ENCODE measurements around the gene CLIC5. TPM values are rescaled to one million over a fixed set of nuclear protein-coding genes. Genes with fewer than 3 reads are reported as not detected.
"Not testable (repeated sequence)": the region's sequence is repeated elsewhere in the genome, so short reads cannot be mapped to it uniquely, and the experiment has no call there.

CLIC5 gene
- polyA plus RNA-seq, 3 donors, result 0.78 to 12.7 (median 11.0) TPM

GRCh38 chr6:45951321-45952167 is 64.1 kb downstream of the CLIC5 start:
- WGBS, 3 donors, result 48 to 59% (median 58%) methylated on average over 11 of the region's 11 CpGs
- no peak overlapping the region for H3K27ac ChIP-seq (ENCODE audit: low read depth, low read length)

DNA sequence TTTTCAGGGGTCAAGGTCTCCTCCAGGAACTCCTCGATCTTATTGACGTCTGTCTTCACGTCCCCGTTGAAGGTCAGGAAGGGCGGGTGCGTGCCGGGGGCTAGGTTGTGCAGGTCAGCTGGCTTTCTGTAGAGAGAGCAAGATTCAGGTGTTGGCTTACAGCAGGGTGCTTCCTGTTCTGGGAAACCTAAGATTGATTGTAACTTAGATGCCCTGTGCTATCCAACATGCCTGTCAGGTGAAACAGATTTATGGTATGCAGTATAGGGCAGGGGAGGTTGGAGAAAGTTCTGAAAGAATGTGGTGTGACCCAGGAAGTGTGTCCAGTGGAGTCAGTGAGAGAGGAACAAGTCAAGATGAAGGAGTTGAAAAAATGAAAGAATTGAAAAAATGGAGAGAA is 66.4 kb downstream of the CLIC5 start:
- H3K27ac ChIP-seq (ENCODE audit: low read depth, low read length), result no peak overlapping the region
- WGBS, 3 donors, result 38 to 86% (median 79%) methylated on average over 7 of the region's 7 CpGs

DNA sequence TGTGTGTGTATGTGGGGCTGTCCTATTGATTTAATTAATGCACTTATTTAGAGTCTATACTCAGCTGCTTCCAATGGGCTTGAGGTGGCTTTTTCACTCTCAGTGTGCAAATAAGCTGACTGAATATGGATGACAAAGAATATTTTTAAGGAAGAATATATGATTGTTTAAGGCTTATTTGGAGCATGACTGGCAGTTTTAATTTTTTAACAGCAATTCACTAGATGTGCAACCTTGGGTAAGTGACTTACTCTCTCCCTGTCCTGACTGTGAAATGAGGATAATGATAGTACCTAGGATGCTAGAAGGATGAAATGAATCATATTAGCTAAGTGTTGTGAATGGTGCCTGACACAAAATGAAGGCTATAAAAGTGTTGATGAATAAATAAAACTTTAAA is 67.9 kb downstream of the CLIC5 start:
- no peak overlapping the region for H3K27ac ChIP-seq (ENCODE audit: low read depth, low read length)

GRCh38 chr6:45946887-45947286 is 68.8 kb downstream of the CLIC5 start:
- H3K27ac ChIP-seq (ENCODE audit: low read depth, low read length), result no peak overlapping the region
- 88 to 92% (median 92%) methylated on average over 6 of the region's 6 CpGs for WGBS, 3 donors

DNA sequence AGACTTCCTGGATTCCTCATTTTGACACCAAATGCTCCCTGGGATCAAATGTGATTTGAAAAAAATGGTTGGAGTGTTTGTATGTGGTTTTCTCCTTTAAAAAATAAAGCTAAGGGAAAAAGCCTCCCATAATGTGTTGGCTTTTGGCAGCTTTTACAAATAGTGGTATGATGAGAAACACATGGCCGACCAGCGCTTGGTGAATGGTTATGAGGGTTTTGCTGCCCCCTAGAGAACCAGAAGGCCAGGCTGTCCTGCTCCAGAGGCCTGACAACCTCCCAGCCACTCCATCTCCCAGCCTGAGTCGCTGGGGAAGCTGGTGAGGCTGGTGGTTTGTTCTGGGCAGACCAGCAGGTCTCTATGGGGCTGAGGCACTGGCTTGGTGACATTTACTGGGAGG is 69.3 kb downstream of the CLIC5 start:
- 56 to 71% (median 62%) methylated on average over 3 of the region's 3 CpGs for WGBS, 3 donors

DNA sequence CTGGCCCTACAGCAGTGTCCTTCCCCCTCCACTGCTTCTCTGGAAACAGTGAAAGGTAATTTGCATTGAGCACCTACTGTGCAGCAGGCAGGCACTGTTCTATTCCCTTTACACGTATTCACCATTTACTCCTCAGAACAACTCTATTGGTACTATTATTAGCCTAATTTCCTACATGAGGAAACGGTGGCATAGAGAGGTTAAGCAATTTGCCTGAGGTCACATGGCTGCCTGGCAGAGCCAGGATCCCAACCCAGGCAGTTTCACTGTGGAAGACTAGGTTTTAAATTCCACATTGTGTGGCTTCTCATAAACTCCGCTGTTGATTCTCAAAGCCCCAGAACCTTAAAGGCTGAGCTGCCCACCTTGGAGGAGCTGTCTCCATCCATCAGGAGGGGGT is 72.7 kb downstream of the CLIC5 start:
- H3K27ac ChIP-seq (ENCODE audit: low read depth, low read length), result no peak overlapping the region
- 62 to 79% (median 62%) methylated on average over 3 of the region's 3 CpGs for WGBS, 3 donors

More for the DNA sequence above, 69.3 kb downstream of the CLIC5 start:
- no peak overlapping the region for H3K27ac ChIP-seq (ENCODE audit: low read depth, low read length)

GRCh38 chr6:45933855-45934254 is 81.8 kb downstream of the CLIC5 start:
- 76 to 79% (median 79%) methylated on average over 7 of the region's 7 CpGs for WGBS, 3 donors
- H3K27ac ChIP-seq (ENCODE audit: low read depth, low read length), result no peak overlapping the region

DNA sequence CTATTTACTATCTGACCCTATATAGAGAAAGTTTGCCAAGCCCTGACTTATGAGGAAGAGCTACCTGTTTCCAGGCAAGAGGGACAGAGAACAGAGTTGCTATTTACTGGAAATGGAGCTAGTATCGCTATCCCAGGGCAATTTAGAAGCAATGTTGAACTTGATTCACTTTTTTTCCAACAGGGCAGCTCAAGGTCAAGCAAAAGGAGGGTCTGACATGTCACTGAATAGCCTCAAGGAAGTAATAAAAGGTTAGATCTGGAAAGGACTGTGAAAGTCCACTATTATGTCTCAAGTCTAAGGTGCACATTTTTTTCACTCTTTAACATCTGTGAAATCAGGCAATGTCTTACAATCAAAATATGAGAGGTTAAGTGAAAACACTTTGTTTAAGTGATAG is 84.4 kb downstream of the CLIC5 start:
- 73 to 86% (median 79%) methylated on average over 1 of the region's 1 CpG for WGBS, 3 donors
- no peak overlapping the region for H3K27ac ChIP-seq (ENCODE audit: low read depth, low read length)

DNA sequence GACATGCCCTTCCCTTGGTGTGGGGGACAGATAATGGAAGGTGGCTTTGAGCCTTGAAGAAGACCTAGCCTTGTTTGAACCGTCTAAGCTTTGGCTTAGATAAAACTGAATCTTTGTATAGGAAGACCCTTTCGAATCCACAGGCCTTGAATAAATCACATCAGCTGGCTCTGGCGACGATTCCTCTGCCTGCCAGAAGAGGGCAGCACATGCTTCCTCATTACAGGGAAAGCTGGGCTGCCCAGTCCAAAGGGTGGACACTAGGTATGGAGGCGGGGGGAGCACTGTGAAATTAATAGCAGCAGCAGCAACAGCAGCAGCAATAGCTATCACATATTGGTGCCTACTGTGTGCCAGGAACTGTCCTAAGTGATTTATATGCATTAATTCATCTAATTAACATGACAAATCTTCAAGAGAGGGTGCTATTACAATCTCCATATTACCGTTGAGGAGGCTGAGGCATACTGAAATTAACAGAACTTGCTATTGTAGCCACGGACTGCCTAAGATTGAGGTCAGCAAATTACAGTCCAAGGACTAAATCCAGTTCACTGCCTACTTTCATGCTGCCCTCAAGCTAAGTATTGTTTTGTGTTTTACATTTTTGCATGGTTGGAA is 85.1 kb downstream of the CLIC5 start:
- H3K27ac ChIP-seq (ENCODE audit: low read depth, low read length), result no peak overlapping the region
- 12 to 22% (median 18%) methylated on average over 7 of the region's 7 CpGs for WGBS, 3 donors

DNA sequence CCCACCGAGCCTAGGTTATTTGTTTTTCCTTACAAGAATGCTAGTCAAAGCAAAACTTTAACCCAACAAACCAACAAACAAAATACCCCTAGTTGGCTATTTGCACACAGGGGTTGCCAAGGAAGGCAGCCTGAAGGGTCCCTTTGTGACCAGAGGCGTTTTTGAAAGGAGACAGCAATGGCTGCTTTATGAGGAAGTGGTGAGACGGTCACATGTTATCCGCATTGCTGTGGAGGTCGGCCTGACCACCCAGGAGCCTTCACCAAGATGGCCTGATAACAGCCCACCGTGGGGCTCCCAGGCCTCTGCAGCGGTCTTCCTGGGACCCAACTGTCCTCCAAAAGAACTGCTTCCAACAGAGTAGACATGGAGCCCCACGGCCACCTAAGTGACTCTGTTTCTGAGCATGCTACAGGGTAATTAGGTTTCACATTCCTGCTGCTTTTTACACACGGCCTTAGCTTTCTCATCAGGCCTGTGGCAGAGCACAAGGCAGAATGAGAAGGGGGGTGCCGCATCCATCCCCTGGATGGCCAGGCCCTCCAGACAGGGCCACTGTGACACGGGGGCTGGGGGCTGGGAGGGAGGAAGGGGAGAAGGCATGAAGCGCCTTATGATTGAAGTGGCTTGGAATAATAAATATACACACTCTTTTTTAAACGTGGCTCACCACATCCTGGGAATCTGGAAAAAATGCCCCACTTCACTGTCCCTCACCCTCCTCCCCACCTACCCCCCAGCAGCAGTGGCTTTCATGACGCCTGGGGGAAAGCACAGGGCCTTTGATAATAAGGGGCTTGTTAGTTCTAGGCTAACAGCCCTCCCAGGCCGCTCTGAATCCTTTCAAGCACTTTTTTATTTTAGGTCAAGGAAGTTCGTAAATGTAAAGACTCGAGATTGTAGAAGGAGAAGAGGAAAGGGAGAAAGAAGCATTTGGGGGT is 86.0 kb downstream of the CLIC5 start:
- 60 to 72% (median 65%) methylated on average over 17 of the region's 17 CpGs for WGBS, 3 donors

DNA sequence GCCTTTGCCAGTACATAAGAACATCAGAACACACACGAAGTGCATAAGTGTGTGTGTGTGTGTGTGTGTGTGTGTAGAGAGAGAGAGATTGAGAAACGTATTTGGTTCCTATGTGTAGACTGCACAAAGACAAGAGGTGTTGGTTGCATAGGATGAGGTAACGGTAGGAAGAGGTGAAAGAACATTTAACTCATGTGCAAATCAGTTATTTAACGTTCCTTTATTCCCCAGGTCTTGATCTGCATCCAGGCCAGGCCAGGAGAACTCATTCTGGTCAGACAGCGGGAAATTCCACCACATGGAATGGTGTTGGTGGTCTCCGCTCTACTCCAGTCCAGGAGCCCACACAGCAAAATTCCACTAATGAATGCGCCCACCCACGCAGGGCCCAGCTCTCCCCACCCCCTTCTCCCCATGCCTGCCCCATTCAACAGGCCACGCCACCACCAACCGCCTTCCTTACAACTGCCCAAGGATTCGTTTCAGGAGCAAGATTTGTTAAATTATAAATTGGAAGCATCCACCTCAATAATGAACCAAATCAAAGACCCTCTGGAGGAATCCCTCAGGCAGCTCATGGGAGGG is 86.8 kb downstream of the CLIC5 start:
- WGBS, 3 donors, result 81 to 93% (median 88%) methylated on average over 11 of the region's 11 CpGs
- no peak overlapping the region for H3K27ac ChIP-seq (ENCODE audit: low read depth, low read length)

More for the DNA sequence above, 86.0 kb downstream of the CLIC5 start:
- no peak overlapping the region for H3K27ac ChIP-seq (ENCODE audit: low read depth, low read length)

GRCh38 chr6:45927421-45928320 is 88.0 kb downstream of the CLIC5 start:
- WGBS, 3 donors, result 64 to 76% (median 70%) methylated on average over 9 of the region's 9 CpGs
- H3K27ac ChIP-seq (ENCODE audit: low read depth, low read length), result no peak overlapping the region

DNA sequence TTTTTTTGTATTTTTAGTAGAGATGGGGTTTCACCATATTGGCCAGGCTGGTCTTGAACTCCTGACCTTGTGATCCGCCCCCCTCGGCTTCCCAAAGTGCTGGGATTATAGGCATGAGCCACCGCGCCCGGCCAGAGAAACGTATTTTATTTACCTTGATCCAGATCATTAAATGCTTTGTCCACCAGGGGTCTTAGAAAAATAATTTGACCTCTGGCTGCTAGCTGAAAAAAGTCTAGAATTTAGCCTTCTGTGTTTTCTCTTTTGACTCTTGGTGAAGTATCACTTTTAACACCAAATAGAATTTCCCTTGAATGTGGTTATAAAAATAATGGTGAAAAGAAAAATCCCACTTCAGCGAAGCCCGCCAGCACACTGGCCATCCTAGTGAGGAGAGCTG is 89.2 kb downstream of the CLIC5 start:
- WGBS, 3 donors, result 85 to 95% (median 91%) methylated on average over 8 of the region's 8 CpGs
- H3K27ac ChIP-seq (ENCODE audit: low read depth, low read length), result not testable (repeated sequence)

DNA sequence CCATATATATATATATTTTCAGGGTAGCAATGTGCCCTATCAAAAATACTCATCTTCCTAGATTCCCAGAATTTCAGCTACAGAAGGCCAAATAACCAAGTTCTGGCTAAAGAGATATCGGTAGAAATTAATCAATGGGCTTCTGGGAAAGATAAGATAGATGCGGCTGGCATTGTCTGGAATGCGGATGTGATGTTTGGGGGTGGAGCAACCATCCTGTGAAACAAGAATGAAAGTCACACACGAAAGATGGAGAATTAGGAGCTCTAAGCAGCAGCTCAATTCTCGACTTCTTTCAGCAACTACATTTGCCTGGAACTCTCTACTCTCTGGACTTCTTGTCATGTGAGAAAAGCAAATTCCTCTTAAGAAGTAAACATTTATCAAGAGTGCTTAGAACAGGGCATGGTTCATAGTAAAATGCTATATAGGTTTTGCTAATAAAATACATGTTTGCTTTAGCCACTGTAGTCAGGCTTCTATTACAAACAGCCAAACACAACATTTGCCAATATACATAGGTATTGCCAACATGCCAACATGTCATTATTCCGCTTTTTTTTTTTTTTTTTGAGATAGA is 90.8 kb downstream of the CLIC5 start:
- no peak overlapping the region for H3K27ac ChIP-seq (ENCODE audit: low read depth, low read length)
- 38 to 90% (median 81%) methylated on average over 6 of the region's 6 CpGs for WGBS, 3 donors

GRCh38 chr6:45923831-45924391 is 91.7 kb downstream of the CLIC5 start:
- WGBS, 3 donors, result 69 to 79% (median 75%) methylated on average over 5 of the region's 5 CpGs
- no peak overlapping the region for H3K27ac ChIP-seq (ENCODE audit: low read depth, low read length)

- no peak overlapping the region for H3K27ac ChIP-seq (ENCODE audit: low read depth, low read length)
- WGBS, 3 donors, result 34 to 35% (median 35%) methylated on average over 11 of the region's 11 CpGs
Measured at GRCh38 chr6:45922728-45923351, 92.8 kb downstream of the CLIC5 start.

Measured in adipose tissue (tissue), 3 donors.